ENCODE results near the gene CLCN1.

DNA sequence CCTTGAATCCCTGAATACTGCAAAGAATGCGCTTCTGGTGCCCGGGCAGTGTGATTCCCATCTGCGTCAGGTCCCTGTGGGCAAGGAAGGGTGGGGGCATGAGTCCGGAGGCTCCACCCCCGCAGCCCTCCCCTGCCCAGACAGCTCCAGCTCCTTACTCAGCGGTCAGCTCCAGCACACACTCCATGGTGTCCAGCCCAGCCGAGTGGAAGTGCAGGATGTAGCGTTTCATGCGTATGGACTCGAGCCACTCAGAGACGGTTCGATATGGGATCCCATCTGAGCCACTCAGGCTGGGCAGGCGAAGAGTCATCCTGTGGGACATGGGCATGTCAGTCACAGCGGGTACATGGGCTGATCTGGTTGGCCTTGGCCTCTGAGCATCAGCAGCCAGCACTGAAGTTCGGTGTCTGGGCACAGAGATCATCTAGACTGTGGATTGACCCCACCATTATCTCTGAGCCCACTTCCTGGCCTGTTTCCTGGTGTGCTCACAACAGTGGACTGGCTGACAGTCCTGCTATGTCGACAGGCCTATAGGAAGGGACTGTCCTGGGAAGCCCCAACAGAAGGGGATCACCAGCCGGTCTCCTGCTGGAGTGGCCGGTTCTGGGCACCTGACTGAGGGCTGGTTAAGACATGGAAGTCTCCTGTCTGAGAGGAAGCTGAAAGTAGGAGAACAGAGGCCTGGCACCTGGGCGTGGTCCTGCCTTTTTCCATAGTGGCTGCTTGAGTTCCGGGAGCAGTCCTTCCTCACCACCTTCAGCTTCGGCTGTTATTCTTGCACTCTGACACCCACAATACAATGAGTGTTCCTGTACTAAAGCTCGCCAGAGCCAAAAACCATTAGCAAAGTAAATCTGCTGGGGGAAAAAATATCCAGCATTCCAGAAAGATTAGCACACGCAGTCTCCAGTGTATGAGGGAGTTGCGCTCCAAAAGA, 75.8 kb downstream of the CLCN1 start:
- TF ChIP-seq, protein P1, sequence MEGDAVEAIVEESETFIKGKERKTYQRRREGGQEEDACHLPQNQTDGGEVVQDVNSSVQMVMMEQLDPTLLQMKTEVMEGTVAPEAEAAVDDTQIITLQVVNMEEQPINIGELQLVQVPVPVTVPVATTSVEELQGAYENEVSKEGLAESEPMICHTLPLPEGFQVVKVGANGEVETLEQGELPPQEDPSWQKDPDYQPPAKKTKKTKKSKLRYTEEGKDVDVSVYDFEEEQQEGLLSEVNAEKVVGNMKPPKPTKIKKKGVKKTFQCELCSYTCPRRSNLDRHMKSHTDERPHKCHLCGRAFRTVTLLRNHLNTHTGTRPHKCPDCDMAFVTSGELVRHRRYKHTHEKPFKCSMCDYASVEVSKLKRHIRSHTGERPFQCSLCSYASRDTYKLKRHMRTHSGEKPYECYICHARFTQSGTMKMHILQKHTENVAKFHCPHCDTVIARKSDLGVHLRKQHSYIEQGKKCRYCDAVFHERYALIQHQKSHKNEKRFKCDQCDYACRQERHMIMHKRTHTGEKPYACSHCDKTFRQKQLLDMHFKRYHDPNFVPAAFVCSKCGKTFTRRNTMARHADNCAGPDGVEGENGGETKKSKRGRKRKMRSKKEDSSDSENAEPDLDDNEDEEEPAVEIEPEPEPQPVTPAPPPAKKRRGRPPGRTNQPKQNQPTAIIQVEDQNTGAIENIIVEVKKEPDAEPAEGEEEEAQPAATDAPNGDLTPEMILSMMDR (IDR thresholded peaks at IDR 0.05) = no peak
- peak in 1 of 2 donors; percentile 7 for TF ChIP-seq POLR2A (IDR thresholded peaks at IDR 0.05)
